HepG2 (cell line): Measurements from ENCODE around the gene RWDD2A. TPM values are rescaled to one million over a fixed set of nuclear protein-coding genes. Genes with fewer than 3 reads are reported as not detected.

Source experiments
- ATAD3A ChIP-seq: sonication (generic); formaldehyde crosslinking; IDR thresholded peaks from 2 replicates; pipeline ENCODE4 v1.4.0; 2020; ENCODE audit warnings: missing genetic modification reagents
- FOXK2 ChIP-seq: fragments of 450-650 bp; IDR thresholded peaks from 2 replicates; pipeline ENCODE4 v1.6.1; 2016
- KIAA2018 ChIP-seq: sonication (generic); formaldehyde crosslinking; IDR thresholded peaks from 2 replicates; pipeline ENCODE4 v1.5.0; 2020; ENCODE audit warnings: mild to moderate bottlenecking, missing genetic modification reagents, borderline replicate concordance
- MEIS1 ChIP-seq: sonication (generic); formaldehyde crosslinking; IDR thresholded peaks from 2 replicates; pipeline ENCODE4 v1.9.0; 2021; ENCODE audit warnings: mild to moderate bottlenecking, missing genetic modification reagents, moderate library complexity, borderline replicate concordance
- SMC3 ChIP-seq: IDR thresholded peaks from 2 replicates; pipeline ENCODE4 v1.6.1; 2011; ENCODE audit warnings: low read length, improper control_type of control experiment
- THAP8 ChIP-seq: sonication (generic); formaldehyde crosslinking; IDR thresholded peaks from 2 replicates; pipeline ENCODE4 v1.5.1; 2020; ENCODE audit warnings: missing genetic modification reagents, mild to moderate bottlenecking, borderline replicate concordance
- ZMYM4 ChIP-seq: sonication (generic); formaldehyde crosslinking; IDR thresholded peaks from 2 replicates; pipeline ENCODE4 v1.8.1; 2023; ENCODE audit warnings: mild to moderate bottlenecking, missing genetic modification reagents
- ZNF672 ChIP-seq: sonication (generic); formaldehyde crosslinking; IDR thresholded peaks from 2 replicates; pipeline ENCODE4 v1.8.1; 2022; ENCODE audit warnings: missing genetic modification reagents
- ZNF713 ChIP-seq: sonication (generic); formaldehyde crosslinking; IDR thresholded peaks from 2 replicates; pipeline ENCODE4 v1.4.0; 2020; ENCODE audit warnings: mild to moderate bottlenecking, missing genetic modification reagents
- polyA plus RNA-seq, 8 experiments: library from polyadenylated mRNA; depleted of rRNA in 3 of 8; stranded (reverse) in 7 of 8; unstranded in 1 of 8; fragments of >200 nt; fragmentation: Illumina TruSeq in 4 of 8; extraction: Trizol in 4 of 8; gene quantifications; 2 replicates each; pipeline versions ENCODE4 v1.2.1 to v1.2.3, GENCODE V29; 2011 to 2016; ENCODE audit warnings: low read depth in 4 of 8, missing spikeins in 1 of 8, mixed read lengths in 1 of 8; ENCODE audit not compliant: insufficient read depth in 1 of 8
- total RNA-seq, 5 experiments: library from RNA; depleted of rRNA; stranded (reverse); fragments of >200 nt; fragmentation: Illumina TruSeq; extraction: Trizol; gene quantifications; 2 replicates each; pipeline ENCODE4 v1.2.3, GENCODE V29; 2016; ENCODE audit warnings: low read depth in 1 of 5
- TF ChIP-seq, protein P1 (sequence below): sonication (generic); formaldehyde crosslinking; IDR thresholded peaks from 2 replicates; pipeline ENCODE4 v1.5.0; 2020; ENCODE audit warnings: mild to moderate bottlenecking, missing genetic modification reagents
- TF ChIP-seq, protein P2 (sequence below): sonication (generic); formaldehyde crosslinking; IDR thresholded peaks from 2 replicates; pipeline ENCODE4 v1.4.0; 2020; ENCODE audit warnings: missing genetic modification reagents
- TF ChIP-seq, protein P3 (sequence below): sonication (generic); formaldehyde crosslinking; IDR thresholded peaks from 2 replicates; pipeline ENCODE4 v1.4.0; 2020; ENCODE audit warnings: missing genetic modification reagents

RWDD2A gene
- total and polyA plus RNA-seq, 2 of the 13 experiments (the other 11 are each of a cell fraction or from before 2014, with no cell fraction given) = 5.3 to 8.1 TPM

- TF ChIP-seq, protein P1, sequence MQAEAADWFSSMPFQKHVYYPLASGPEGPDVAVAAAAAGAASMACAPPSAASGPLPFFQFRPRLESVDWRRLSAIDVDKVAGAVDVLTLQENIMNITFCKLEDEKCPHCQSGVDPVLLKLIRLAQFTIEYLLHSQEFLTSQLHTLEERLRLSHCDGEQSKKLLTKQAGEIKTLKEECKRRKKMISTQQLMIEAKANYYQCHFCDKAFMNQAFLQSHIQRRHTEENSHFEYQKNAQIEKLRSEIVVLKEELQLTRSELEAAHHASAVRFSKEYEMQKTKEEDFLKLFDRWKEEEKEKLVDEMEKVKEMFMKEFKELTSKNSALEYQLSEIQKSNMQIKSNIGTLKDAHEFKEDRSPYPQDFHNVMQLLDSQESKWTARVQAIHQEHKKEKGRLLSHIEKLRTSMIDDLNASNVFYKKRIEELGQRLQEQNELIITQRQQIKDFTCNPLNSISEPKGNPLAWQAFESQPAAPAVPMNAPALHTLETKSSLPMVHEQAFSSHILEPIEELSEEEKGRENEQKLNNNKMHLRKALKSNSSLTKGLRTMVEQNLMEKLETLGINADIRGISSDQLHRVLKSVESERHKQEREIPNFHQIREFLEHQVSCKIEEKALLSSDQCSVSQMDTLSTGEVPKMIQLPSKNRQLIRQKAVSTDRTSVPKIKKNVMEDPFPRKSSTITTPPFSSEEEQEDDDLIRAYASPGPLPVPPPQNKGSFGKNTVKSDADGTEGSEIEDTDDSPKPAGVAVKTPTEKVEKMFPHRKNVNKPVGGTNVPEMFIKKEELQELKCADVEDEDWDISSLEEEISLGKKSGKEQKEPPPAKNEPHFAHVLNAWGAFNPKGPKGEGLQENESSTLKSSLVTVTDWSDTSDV (CRISPR knock-in tag) = peak; percentile 90; the same call in 1 of the 2 replicates
- TF ChIP-seq SMC3 = no peak
- TF ChIP-seq, protein P2, sequence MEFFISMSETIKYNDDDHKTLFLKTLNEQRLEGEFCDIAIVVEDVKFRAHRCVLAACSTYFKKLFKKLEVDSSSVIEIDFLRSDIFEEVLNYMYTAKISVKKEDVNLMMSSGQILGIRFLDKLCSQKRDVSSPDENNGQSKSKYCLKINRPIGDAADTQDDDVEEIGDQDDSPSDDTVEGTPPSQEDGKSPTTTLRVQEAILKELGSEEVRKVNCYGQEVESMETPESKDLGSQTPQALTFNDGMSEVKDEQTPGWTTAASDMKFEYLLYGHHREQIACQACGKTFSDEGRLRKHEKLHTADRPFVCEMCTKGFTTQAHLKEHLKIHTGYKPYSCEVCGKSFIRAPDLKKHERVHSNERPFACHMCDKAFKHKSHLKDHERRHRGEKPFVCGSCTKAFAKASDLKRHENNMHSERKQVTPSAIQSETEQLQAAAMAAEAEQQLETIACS (CRISPR knock-in tag) = peak; percentile 73
- TF ChIP-seq ZMYM4 = peak; percentile 68
- TF ChIP-seq KIAA2018 (CRISPR knock-in tag) = no peak
- TF ChIP-seq ZNF672 = no peak
- TF ChIP-seq, protein P3, sequence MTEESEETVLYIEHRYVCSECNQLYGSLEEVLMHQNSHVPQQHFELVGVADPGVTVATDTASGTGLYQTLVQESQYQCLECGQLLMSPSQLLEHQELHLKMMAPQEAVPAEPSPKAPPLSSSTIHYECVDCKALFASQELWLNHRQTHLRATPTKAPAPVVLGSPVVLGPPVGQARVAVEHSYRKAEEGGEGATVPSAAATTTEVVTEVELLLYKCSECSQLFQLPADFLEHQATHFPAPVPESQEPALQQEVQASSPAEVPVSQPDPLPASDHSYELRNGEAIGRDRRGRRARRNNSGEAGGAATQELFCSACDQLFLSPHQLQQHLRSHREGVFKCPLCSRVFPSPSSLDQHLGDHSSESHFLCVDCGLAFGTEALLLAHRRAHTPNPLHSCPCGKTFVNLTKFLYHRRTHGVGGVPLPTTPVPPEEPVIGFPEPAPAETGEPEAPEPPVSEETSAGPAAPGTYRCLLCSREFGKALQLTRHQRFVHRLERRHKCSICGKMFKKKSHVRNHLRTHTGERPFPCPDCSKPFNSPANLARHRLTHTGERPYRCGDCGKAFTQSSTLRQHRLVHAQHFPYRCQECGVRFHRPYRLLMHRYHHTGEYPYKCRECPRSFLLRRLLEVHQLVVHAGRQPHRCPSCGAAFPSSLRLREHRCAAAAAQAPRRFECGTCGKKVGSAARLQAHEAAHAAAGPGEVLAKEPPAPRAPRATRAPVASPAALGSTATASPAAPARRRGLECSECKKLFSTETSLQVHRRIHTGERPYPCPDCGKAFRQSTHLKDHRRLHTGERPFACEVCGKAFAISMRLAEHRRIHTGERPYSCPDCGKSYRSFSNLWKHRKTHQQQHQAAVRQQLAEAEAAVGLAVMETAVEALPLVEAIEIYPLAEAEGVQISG = peak; percentile 74
- no peak for TF ChIP-seq ATAD3A (CRISPR knock-in tag)
- TF ChIP-seq ZNF713 (CRISPR knock-in tag) = no peak
- TF ChIP-seq THAP8 (CRISPR knock-in tag) = no peak
- no peak for TF ChIP-seq FOXK2
- 0 out of 2 replicates have a peak, but pooled peaks have one; percentile 76 for TF ChIP-seq MEIS1
Observed at GRCh38 chr6:83192871-83193746, at the start of gene RWDD2A, which contains the start of gene PGM3 (continued).
